ENCODE data around the gene DIP2B.

The DIP2B gene

GRCh38 chr12:50637870-50638481 is 133.2 kb downstream of the DIP2B start:
- DNase-seq (ENCODE audit: low spot score), result peak; percentile 40

- no peak for DNase-seq (ENCODE audit: low spot score)
Measured at GRCh38 chr12:50638482-50638880, 133.7 kb downstream of the DIP2B start.

- DNase-seq (ENCODE audit: low spot score), result no peak
Measured at GRCh38 chr12:50639721-50640120, 134.9 kb downstream of the DIP2B start.

DNA sequence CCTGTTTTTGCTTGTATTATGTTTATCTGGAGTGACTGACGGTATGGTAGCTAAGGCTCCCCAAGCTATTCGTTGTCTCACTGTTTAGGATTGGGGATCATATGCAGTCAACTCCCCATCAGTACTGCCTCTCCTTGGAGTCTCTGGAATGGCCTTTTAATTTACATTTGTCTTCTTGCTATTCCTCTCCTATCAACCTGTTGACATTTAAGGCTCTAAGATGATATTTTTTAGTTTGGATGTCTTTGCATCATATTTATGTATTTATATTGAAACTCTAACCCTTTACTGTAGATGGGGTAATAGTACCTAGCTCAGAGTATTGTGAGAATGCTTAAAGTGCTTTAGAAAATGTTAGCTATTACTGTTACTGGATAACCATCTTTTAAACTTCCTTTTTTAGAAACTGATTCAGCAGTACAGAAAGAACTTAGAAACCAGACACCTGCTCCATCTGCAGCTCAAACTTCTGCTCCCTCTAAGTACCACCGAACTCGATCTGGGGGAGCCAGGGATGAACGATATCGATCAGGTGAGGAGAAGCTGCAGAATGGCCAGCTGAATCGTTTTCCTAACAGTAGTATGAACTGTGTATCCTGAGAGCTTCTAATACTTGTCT is 135.6 kb downstream of the DIP2B start:
- DNase-seq (ENCODE audit: low spot score), result no peak

GRCh38 chr12:50641566-50641965 is 136.8 kb downstream of the DIP2B start:
- DNase-seq (ENCODE audit: low spot score), result no peak

DNA sequence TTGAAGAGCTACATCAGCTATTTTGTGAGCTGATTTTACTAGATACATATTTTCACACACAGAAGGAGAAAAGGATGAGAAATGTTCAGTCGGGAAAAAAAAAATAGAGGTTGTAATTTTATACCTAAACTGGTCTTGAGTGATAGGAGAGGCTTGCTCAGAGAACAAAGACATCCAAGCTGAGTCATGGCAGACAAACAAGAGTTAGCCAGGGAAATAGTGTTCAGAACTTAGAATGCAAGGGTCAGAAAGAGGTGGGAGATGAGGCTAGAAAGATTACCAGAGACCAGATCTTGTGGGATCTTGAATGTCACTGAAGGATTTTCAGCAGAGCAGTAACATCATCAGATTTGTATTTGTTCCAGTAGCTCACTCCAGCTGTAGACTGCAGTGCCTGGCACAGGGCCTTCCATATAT is 137.3 kb downstream of the DIP2B start:
- DNase-seq (ENCODE audit: low spot score), result no peak

DNA sequence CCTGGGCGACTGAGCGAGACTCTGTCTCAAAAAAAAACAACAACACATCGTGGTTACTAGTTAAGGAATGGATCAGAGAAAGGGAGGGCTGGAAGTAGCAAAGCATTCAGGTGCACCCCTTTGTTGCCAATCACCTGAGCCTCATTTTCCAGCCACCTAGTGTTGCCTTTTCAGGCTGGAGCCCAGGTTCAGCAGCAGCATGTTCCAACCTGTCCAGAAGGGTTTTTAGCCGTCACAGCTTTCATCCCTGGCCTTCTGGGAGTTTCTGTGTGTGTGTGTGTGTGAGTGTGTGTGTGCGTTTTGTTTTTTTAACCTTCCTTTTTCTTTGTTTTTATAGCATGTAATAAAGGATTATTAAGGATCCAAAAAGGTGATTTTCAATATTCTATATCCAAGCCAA is 138.0 kb downstream of the DIP2B start:
- DNase-seq (ENCODE audit: low spot score), result no peak

DNA sequence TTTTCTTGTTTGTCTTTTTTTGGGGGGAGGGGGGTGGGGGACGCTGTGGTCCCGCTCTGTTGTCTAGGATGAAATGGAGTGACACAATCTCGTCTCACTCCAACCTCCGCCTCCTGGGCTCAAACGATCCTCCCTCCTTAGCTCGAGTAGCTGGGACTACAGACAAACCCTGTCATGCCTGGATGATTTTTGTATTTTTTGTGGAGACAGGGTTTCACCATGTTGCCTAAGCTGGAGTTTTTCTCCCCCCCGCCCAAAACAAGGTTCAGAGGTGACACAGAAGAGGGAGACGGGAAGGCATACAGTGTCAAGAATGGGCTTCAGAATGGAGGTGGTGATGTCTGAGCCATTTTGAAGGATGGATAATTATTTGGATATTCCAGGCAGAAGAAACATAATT is 142.2 kb downstream of the DIP2B start:
- no peak for DNase-seq (ENCODE audit: low spot score)

DNA sequence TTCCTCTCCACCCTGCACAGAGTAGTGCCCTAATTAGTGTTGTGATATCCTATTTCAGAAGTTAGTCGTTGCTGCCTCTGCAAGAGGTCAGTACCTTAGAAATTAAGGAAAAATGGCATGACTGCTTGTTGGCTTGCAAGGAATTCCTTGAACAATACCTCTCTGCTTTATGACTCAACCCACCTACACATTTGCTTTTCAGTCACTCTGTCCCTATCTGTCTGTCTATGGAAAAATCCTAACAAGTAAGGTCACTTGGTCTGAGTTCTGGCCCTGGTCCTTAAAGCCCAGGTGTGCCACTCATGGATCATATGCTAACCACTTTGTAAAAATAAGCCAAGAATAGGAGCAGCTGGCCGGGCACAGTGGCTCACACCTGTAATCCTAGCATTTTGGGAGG is 142.7 kb downstream of the DIP2B start:
- no peak for DNase-seq (ENCODE audit: low spot score)

DNA sequence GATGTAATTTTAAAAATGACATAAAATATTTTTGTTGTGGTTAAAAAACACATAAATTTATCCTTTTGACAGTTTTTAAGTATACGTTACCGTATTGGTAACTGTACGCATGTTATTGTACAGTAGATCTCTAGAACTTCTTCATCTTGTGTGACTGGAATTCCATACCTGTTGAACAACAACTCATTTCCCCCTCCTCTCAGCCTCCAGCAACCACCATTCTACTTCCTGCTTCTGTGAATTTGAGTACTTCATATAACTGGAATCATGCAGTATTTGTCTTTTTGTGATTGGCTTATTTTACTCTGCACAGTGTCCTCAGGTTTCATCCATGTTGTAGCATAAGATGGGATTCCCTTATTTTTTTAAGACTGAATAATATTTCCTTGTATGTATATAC is 145.5 kb downstream of the DIP2B start:
- DNase-seq (ENCODE audit: low spot score), result no peak

DNA sequence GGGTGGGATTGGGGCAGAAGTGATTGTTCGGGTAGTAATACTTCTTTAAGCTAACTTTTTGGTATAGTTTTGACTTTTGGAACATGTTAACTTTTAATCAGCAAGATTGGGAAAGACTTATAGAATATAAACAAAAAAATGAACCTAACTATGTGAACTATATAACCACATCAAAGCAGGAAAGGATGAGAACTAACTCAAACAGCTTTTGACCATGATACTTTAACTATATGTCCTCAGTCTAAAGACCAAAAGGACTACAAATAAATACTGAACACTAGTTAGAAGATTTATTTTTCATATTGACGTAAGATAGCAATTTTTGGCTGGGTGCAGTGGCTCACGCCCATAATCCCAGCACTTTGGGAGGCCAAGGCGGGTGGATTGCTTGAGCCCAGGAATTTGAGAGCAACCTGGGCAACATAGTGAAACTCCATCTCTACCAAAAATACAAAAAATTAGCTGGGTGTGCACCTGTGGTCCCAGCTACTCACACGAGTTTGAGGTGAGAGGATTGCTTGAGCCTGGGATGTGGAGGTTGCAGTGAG is 150.7 kb downstream of the DIP2B start:
- no peak for DNase-seq (ENCODE audit: low spot score)

DNA sequence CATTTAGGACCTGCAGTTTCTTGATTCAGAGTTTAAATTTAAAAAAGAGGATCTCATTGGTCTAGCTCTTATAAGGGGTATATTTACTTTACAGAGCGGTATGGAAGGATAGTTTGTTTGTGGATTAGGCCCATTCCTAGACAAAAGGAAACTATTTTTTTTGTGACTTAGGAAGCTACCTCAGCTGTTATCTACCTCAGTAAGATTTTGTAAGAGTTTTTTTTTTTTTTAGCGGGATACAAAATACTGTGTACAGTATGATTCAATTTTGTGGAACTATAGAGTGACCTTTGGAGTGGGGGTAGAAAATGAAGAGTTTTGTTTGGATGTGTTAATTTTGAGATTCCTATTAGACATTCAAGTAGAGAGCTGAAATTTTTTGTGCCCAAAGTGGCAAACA is 154.5 kb downstream of the DIP2B start:
- DNase-seq (ENCODE audit: low spot score), result no peak

GRCh38 chr12:50659690-50660424 is 155.1 kb downstream of the DIP2B start:
- DNase-seq (ENCODE audit: low spot score), result no peak

GRCh38 chr12:50660425-50660822 is 155.6 kb downstream of the DIP2B start:
- no peak for DNase-seq (ENCODE audit: low spot score)

- DNase-seq (ENCODE audit: low spot score), result no peak
Measured at GRCh38 chr12:50661300-50662115, 156.7 kb downstream of the DIP2B start.

DNA sequence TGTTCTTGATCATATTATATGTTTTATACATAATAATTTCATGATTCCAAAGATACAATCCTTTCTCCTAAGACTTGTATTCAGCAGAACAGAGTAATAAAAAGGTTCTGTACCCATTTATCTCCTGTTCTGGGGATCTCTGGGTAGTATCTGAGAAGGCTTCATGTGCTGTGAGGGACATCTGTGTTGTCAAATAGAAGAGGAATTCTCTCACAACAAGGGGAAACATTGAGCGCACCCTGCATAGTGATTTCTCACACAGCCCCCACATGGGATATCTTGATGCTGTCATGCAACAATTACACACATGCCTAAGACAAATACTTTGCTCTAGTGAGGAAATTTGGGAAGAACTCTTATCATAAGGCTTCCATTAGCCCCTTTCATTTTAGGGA is 157.3 kb downstream of the DIP2B start:
- DNase-seq (ENCODE audit: low spot score), result no peak

DNA sequence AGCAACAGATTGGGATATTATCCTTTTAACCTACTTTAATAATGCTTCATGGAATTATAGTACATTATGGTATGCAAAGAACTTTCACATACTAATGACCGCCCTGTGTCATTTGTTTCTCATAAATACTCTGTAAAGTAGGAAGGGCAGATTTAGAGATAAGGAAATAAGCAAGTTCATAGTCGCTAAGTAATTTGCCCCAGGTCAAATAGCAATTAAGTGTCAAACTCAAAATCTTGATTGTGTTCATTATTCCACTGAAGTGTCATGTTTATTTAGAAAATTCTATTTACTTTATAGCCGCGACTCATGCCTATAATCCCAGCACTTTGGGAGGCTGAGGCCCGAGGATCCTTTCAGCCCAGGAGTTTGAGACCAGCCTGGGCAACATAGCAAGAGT is 160.4 kb downstream of the DIP2B start:
- no peak for DNase-seq (ENCODE audit: low spot score)

GRCh38 chr12:50665609-50666008 is 160.8 kb downstream of the DIP2B start:
- DNase-seq (ENCODE audit: low spot score), result no peak

DNA sequence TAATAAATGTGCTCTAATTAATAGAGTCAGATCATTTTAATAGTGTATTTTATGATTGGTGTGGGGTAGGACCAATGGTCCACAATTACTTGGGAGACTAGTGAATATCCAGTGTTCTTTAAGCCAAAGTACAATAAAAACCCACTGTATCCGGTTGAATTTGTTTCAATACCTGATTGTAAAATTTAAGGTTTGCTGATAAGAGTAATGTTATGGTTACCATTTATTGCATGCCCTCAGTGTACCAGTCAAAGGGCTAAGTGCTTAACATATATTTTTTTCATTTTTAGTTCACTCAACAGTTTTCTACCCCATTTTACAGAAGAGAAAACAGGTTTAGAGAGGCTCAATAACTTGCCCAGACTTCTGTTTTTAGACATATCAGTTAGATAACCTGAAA is 161.2 kb downstream of the DIP2B start:
- DNase-seq (ENCODE audit: low spot score), result no peak

DNA sequence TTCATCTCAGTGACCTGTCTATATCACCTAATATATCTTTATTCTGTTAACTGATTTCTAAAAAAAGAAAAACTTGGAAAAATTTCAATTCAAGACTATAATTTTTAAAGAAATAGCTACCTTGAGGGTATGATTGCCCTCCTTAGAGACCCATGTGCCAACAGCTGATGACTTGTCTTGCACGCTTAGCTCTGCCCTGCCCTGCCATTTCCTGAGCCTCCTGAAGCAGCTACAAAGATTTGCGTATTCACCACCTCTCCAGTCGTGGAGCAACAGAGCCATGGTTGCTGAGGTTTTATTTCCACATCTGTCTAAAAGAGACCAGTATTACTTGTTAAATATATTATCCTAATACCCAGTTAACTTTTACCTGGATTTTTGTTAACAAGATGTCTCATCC is 167.4 kb downstream of the DIP2B start:
- no peak for DNase-seq (ENCODE audit: low spot score)

- DNase-seq (ENCODE audit: low spot score), result no peak
Measured at GRCh38 chr12:50676756-50677155, 172.0 kb downstream of the DIP2B start.

DNA sequence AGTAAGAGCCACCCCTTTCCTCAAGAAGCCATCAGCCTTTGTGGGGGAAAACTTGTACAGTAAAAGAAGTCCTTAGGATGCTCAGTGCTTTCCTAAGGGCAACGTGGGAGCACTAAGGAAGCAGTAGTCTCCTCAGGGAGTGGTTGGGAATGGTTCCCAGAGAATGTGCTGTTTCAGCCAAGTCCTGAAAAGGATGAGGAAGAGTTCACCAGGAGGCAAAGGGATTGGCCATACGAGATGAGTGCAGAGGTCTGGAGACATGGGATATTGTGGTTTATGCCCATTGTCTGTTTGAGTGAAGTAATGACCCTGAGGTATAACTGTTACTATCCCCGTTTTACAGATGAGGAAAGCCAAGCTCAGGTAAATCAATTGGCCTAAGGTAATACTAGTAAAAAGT is 173.1 kb downstream of the DIP2B start:
- peak; percentile 9 for DNase-seq (ENCODE audit: low spot score)
